HG03571 (cell line): ENCODE measurements around the gene LARGE2.
"Not testable (repeated sequence)": the region's sequence is repeated elsewhere in the genome, so short reads cannot be mapped to it uniquely, and the experiment has no call there.

Experiments
- ATAC-seq: cut with Tn5 transposase; IDR thresholded peaks from one replicate; pipeline ENCODE4 v1.9.1; 2021; ENCODE audit not compliant: unreplicated experiment

LARGE2 gene

DNA sequence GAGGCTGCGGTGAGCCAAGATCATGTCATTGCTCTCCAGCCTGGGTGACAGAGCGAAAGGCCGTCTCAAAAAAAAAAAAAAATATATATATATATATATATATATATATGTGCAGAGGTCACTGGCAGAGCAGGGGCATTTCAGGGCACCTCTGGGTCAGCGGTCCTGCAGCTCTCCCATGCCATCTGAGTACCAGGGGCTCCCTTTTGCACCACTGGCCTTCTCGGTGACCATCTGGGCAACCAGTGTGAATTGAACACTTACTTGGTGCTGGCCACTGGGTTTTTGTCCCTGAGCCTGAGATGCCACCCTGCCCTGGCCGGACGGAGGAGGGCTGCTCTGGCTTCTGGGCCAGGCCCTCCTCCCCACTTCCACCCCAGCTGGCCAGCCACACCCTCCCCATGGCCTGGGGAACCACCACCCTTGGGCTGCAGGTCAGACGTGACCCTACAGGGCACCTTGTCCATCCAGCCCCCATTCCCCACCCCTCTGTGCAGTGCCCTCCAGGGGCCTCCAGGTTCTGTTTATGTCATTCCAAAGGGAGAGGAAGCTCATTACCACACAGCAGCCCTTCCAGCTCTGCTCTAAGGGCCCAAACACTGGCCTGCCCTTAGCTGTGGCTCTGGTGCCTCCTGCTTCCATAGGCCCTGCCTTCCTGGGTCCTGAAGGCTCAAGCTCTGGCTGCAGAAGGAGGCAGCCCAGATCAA, 26.8 kb upstream of the LARGE2 start:
- no peak for ATAC-seq

DNA sequence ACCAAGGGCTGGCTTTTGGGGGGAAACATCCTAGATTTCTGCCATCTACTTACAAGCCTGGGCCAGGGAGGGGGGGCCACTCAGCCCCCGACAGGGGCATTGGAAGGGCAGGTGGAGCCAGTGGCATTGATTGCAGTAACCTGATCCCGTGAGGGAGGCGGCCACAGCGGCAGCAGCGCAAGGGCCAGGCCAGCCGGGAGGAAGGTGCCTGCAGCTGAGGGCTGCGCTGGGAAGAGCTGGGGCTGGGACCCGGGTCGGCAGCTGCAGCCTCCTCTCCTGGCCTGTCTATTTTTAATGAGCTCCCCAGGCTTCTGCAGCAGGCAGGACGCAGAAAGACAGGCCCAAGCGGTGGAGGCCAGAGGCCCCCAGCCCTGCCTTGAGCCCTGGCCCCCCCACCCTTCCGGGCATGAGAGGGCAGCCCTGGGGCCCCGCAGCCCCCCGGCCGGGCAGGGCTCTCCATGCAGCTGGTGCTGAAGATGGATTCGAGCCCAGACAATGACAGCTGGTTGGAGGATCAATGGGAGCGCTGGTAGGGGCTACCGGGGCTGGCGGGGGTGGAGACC, 26.0 kb upstream of the LARGE2 start:
- ATAC-seq = no peak

DNA sequence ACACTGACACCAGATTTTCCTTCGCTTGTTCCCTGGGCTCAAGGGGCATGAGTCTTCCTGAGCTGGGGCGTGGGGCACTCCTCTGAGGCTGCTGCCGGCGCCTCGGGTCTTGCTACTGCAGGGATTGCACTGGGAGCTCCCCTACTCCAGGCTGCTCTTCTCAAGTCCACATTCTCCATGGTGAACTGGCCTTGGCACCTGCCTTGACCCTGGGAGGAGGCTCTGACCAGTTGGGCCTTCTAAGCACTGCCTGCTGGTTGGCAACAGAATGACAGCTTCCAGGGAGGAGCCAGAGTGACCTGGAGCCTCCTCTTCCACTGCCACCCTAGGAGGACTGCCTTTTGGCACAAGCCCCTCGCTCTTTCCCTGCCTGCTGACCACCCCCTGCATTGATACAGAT, 24.9 kb upstream of the LARGE2 start:
- ATAC-seq = no peak

DNA sequence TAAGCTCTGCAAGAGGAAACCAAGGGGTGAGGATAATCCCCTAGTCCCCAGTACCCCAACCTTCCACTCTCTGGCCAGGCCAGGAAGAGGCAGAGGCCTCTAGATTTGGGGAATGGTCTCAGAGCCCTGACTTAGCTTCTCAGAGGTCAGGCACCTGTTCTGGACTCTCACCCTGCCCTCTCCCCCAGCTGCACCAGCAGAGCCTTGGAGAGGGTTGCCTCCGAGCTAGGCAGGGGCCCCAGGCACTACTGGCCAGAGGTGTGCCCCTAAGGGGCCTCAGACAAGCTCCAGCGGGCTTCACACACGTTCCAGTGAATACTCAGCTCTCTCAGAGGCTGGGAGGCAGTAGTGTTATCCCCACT, 23.4 kb upstream of the LARGE2 start:
- ATAC-seq = no peak

DNA sequence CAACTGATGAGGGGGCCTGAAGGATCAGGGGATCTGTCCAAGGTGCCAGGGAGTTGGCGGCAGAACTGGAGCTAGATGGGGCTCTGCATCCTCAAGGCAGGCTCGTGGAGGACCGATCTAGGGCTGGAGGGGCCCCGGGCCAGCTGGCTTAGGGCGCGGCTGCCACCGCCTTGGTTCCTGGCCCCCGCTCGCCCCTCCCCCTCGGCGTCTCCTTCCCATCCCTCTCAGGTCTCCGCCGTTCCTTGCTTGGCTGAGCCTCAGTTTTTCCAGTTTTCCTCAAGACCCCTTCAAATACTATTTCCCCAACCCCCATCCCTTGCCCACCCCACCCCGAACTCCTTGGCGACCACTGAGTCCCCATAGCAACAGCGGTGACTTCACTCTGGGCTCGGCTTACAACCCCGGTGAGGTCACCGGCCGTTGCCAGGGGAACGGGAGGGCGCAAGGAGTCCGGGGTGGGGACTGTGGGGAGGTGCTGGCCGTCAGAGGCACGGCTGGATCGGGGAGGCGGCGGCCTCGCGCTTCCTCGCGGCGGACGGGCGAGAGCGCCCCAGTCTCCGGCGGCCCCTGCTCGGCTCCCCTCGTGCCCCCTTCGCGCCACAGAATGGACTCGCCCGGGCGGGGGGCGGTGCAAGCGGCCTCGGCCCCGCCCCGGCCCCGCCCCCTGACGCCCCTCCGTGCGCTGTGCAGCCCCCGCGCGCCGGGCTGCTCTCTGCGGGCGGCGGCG, 22.8 kb upstream of the LARGE2 start:
- ATAC-seq = peak; percentile 46

DNA sequence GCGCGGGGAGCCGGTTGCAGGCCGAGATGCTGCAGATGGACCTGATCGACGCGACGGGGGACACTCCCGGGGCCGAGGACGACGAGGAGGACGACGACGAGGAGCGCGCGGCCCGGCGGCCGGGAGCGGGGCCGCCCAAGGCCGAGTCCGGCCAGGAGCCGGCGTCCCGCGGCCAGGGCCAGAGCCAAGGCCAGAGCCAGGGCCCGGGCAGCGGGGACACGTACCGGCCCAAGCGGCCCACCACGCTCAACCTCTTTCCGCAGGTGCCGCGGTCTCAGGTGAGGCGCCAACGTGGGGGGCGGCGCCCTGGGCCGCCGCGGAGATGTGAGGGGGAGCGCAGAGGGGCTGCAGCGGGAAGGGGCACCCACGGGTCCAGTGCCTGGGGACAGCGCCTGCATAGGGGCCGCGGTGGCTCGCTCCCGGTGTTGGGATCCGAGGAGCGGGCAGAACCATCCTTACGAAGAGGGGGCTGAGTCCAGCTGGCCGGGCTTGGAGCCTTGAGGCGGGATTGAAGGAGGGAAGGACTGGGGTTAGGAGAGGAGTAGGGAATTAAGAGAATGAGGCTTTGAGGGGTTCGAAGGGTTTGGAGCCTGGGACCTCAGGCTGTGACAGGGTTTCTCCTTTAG, 22.2 kb upstream of the LARGE2 start:
- ATAC-seq = not testable (repeated sequence)

DNA sequence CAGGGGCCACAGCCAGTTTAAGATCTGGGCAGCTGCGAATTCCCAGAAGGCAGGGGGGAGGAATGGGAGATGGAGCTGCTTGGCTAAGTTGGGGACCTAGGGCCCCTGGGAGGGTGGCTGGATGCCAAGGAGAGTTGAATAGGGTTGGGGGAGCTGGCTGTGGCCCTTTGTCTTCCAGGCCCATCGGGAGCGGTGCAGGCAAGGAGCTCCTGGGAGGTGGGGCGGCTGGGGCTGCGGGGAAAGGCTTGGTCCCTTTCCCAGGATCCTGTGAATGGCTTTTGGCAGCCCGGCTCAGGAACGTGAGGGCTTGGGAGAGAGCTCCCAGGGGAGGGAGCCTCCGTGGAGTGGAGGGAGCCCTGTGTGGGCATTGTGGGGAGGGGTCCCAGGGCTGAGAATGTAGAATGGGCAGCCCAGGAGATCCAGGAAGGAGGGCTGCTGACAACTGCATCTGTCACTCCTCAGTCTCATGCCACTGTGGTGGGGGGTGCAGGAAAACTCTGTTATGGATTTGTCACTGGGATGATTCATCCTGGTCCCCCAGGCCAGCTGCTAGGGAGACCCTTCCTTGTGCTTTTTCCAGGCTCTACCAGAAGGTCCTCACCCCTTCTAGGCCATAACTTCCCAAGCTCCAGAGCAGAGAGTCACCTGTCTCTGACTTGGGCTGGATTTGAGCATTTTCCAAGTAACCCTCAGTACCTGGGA, 21.4 kb upstream of the LARGE2 start:
- no peak for ATAC-seq

DNA sequence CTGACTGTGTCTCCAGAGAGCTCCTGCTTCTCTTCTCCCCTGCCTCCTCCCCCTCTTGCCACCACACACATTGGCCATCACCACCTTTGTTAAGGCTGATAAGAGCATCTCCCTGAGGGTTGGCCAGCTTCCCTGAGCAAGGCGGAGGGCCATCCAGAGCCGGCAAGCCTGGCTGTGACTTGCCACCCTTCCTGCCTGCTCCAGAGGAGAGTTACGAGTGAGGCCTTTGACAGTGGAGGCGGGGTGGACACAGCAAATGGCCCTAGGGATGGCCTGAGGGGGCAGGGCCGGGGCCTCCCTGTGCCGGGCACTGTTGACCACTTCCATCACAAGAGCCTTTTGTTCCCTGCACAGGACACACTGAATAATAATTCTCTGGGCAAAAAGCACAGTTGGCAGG, 20.8 kb upstream of the LARGE2 start:
- ATAC-seq = no peak

DNA sequence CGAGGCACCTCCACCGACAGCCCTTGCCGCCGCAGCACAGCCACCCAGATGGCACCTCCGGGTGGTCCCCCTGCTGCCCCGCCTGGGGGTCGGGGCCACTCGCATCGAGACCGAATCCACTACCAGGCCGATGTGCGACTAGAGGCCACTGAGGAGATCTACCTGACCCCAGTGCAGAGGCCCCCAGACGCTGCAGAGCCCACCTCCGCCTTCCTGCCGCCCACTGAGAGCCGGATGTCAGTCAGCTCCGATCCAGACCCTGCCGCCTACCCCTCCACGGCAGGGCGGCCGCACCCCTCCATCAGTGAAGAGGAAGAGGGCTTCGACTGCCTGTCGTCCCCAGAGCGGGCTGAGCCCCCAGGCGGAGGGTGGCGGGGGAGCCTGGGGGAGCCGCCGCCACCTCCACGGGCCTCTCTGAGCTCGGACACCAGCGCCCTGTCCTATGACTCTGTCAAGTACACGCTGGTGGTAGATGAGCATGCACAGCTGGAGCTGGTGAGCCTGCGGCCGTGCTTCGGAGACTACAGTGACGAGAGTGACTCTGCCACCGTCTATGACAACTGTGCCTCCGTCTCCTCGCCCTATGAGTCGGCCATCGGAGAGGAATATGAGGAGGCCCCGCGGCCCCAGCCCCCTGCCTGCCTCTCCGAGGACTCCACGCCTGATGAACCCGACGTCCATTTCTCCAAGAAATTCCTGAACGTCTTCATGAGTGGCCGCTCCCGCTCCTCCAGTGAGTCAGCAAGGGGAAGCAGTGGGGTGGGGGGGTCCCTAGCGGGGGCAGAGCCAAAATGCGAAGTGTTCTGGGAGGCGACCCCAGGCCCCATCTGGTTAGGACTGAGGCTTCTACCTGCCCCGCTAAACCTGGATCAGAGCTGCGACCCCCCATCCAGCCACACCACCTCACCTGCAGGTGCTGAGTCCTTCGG, 19.7 kb upstream of the LARGE2 start:
- ATAC-seq = no peak

DNA sequence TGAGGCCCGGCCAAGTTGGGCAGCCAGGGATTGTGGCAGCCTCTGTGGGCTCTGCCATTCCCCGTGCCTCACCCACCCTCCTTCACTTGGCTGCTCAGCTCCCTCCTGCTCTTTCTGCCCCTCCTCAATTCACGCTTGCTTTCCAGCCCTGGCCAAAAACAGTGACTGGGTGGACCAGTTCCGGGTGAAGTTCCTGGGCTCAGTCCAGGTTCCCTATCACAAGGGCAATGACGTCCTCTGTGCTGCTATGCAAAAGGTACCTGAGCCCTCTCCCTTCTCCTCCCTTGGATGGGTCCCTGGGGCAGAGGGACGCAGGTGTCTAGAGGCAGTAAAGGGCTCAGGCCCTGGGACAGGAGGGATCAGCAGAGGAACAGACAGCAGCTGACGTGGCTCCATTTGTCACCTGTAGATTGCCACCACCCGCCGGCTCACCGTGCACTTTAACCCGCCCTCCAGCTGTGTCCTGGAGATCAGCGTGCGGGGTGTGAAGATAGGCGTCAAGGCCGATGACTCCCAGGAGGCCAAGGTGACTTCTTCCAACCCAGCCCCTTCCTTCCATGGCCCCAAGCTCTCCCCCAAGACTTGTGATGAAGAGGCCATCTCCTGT, 18.0 kb upstream of the LARGE2 start:
- ATAC-seq = no peak

DNA sequence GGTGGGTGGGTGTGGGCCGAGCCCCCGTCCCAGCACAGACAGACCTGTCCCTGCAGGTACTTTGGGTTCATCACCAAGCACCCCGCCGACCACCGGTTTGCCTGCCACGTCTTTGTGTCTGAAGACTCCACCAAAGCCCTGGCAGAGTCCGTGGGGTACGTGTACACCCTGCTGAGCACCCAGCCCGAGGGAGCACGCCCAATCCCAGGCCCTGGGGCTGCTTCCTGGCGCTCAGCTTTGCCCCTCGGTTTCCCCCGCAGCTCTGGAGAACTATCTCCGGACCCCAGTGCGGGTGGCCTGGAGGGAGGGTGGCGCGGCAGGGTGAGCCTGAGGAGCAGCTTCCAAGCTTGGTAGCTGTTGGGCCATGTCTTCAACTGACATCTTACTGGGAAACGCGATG, 17.4 kb upstream of the LARGE2 start:
- no peak for ATAC-seq

DNA sequence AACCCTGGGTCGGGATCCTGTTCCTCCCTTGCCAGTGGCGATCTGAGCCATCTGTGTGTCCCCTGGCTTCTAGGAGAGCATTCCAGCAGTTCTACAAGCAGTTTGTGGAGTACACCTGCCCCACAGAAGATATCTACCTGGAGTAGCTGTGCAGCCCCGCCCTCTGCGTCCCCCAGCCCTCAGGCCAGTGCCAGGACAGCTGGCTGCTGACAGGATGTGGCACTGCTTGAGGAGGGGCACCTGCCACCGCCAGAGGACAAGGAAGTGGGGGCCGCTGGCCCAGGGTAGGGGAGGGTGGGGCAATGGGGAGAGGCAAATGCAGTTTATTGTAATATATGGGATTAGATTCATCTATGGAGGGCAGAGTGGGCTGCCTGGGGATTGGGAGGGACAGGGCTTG, 16.9 kb upstream of the LARGE2 start:
- not testable (repeated sequence) for ATAC-seq

DNA sequence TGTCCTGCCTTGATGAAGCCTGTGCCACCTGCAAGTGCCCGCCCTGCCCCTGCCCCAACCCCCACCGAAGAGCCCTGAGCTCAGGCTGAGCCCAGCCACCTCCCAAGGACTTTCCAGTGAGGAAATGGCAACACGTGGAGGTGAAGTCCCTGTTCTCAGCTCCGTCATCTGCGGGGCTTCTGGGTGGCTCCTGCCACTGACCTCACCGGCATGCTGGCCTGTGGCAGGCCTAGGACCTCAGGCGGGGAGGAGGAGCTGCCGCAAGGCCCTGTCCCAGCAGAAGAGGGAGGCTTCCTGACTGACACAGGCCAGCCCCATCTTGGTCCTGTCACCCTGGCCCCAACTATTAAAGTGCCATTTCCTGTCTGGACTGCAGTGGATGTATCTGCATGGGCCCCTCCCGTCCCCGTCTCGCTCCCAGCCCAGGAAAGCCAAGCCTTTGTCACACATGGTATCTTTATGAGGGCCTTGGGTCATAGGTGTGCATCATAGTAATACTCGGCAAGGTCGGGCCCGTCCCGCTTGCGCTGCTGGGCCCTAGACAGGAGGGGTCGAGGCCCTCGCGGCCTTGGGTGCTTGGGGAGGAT, 16.3 kb upstream of the LARGE2 start:
- no peak for ATAC-seq

DNA sequence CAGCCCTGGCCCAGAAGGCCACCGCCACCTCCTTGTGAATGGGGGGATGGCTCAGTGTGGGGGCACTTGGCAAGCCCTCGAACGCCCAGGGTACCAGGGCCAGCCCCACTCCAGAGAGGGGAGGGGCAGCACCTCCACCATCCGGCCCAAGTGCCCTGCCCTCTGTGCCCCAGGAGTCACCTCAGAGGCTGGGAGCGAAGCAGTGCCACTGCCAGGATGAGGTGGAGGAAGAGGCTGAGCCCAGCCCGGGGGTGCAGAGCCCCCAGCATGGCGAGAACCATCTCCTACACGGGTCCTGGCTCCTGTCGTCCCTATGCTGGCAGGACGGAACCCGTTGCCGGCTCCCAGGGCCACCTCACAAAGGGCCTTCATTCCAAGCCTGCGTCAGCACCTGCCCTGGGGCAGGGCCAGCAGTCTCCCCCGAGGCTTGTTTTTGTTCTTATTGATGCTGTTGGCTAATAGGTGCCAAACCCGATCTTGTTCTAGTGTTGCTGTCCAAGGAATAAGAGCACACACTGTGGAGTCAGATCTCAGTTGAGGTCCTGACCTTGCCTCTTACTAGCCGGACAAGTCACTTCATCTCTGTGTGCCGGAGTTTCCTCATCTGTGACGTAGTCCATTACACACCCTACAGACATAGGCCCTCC, 15.4 kb upstream of the LARGE2 start, which contains the start of gene FREY1:
TSS of gene FREY1 (minus strand) at position 307 of the 647 bp plus-strand sequence. CDS start at position 281, 26 bp downstream.
- ATAC-seq = no peak

DNA sequence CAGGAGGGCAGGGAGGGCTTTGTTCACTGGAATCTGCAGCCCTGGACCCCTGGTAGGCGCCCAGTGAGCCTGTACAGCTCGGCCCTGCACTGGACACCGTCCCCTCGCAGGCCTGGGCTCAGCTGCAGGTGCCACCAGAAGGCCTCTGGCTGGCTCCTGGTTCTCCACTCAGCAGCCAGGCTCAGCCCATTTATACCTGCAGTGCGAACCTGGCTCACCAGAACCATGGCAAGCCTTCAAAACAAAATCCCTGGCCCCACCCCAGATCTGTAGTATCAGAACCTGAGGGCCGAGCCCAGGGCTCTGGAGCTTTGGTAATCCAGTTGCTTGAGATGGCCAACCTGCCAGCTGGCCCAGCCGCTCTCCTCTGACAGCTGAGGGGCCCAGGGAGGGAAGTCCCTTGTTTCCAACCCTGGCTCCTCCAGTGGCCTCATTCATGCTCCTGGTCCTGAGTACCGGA, 14.5 kb upstream of the LARGE2 start:
- ATAC-seq = no peak

DNA sequence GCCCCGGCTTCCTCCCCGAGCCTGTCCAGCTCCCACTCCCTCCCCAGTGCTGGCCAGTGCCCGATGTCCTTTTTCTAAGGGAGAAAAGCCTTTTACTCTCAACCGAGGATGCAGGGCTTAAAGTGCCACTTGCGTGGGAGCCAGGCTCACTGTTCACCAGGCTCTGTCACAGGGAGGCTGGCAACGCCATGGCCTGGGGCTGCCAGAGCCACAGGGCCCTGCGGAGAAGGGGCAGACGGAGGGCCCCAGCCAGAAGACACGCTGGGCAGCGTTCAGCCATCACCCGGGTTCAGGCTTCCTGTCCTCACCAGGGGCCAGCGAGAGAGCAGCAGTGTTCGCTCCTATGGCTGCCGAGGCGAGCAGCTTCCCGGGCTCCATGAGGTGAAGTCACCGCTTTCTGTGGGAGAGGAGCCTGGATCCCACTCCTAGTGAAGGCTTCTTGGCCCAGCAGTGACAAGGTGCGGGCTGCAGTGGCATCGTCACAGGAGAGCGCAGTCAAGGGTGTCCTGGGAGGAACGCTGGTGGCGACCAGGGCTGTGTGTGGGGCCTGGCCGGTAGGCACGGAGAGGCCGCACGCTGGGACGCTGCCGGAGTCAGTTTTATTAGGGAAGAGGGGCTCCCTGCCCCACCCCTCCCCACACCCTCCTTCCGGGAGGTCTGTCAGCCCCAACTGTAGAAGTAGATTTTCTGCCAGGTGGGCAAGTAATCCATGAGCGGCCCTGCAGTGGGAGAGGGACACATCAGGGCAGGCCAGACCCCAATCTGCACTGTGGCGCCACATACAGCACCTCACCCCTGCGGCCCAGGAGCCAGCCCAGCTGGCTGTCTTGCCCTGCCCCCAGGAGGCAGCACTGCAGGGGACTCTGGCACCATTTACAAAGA, 12.6 kb upstream of the LARGE2 start:
- no peak for ATAC-seq

DNA sequence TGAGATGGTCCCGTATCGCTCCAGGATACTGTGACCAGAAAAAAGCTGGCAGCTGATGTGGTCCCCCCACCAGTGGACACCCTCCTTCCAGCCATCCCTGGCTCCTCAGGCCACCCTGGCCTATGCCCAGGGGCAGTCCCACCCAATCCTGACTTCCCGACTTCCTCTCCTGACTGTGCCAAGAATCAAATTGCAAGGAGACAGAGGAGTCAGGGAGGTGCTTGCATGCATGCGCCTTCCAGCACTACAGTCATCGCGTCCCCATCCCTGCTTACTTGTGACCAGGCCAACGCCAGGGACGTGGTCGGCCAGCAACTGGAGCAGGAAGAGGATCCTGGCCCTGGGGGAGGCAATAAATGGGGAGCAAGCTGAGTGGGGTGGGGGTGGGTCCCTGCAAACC, 11.8 kb upstream of the LARGE2 start:
- no peak for ATAC-seq

DNA sequence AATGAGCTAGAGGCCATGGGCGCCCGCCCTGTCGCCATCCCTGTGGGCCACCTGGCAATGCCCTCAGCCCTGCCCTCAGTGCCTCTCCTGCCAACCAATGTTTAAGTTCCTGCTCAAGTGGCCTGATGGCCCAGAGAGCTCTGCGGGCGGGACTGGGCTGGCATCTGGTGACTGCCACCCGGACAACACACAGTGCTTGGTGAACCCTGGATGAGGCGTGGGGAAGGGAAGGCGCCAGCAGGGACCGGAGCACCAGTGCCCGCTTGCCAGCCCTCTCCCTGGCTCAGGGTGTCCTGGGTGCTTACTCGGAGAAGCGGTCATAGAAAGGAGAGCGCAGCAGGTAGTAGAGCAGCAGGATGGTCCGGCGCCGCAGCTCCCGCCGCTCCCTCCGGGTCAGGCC, 8.9 kb upstream of the LARGE2 start:
- ATAC-seq = no peak
